MCF 10A (cell line): ENCODE results near the gene PATJ. TPM values are rescaled to one million over a fixed set of nuclear protein-coding genes. Genes with fewer than 3 reads are reported as not detected.

ENCODE experiments used
- BruUV-seq: library from RNA; stranded (reverse); fragments of 400-500 nt; replicated peaks from 2 replicates; lab custom pipeline; 2021; lab: Mats Ljungman, UMichigan
- CTCF ChIA-PET: fragments of 300-600 bp; sonication (Branson Sonifier 250); formaldehyde crosslinking; extraction: SDS; loops from one replicate; lab custom pipeline; 2021; ENCODE audit warnings: antibody characterized with exemption, inconsistent platforms; lab: Yijun Ruan, JAX
- POLR2A ChIA-PET: fragments of 300-600, 350-650 bp; sonication (Branson Sonifier 250); formaldehyde crosslinking; extraction: SDS; loops from one replicate; lab custom pipeline; 2020; ENCODE audit warnings: antibody characterized with exemption, inconsistent platforms; lab: Yijun Ruan, JAX
- DNase-seq: peaks from one replicate; pipeline ENCODE4 v3.0.0-alpha.2; 2018; ENCODE audit not compliant: unreplicated experiment
- H3K27ac Mint-ChIP-seq: one replicate; pipeline ENCODE4 v1.8.0; 2022; ENCODE audit warnings: mild to moderate bottlenecking, low read depth, mixed read lengths; ENCODE audit not compliant: unreplicated experiment
- H3K27me3 Mint-ChIP-seq: one replicate; pipeline ENCODE4 v1.8.0; 2022; ENCODE audit warnings: mixed read lengths; ENCODE audit not compliant: insufficient read depth, unreplicated experiment
- H3K36me3 Mint-ChIP-seq: one replicate; pipeline ENCODE4 v1.8.0; 2022; ENCODE audit warnings: mild to moderate bottlenecking, moderate library complexity, mixed read lengths; ENCODE audit not compliant: insufficient read depth, unreplicated experiment
- H3K4me1 Mint-ChIP-seq: one replicate; pipeline ENCODE4 v1.8.0; 2022; ENCODE audit warnings: mixed read lengths; ENCODE audit not compliant: insufficient read depth, unreplicated experiment
- H3K4me3 Mint-ChIP-seq: one replicate; pipeline ENCODE4 v1.8.0; 2022; ENCODE audit warnings: mild to moderate bottlenecking, moderate library complexity, mixed read lengths; ENCODE audit not compliant: unreplicated experiment
- H3K9me3 Mint-ChIP-seq: one replicate; pipeline ENCODE4 v1.8.0; 2022; ENCODE audit warnings: mixed read lengths; ENCODE audit not compliant: unreplicated experiment
- CTCF ChIP-seq: fragments of 200-600 bp; IDR thresholded peaks from one replicate; pipeline ENCODE4 v1.8.0; 2022; ENCODE audit warnings: antibody characterized with exemption, mild to moderate bottlenecking; ENCODE audit not compliant: unreplicated experiment
- intact Hi-C: fragments of 100-400 bp; cut with micrococcal nuclease; formaldehyde crosslinking; loops from 2 replicates; pipeline ENCODE4 v1.14.1; 2022
- total RNA-seq: library from RNA; stranded (reverse); gene quantifications from 2 replicates; pipeline ENCODE4 v1.2.3, GENCODE V29; 2022

PATJ gene
- total RNA-seq, 1 experiment from 2014 or later = 28.7 TPM

DNA sequence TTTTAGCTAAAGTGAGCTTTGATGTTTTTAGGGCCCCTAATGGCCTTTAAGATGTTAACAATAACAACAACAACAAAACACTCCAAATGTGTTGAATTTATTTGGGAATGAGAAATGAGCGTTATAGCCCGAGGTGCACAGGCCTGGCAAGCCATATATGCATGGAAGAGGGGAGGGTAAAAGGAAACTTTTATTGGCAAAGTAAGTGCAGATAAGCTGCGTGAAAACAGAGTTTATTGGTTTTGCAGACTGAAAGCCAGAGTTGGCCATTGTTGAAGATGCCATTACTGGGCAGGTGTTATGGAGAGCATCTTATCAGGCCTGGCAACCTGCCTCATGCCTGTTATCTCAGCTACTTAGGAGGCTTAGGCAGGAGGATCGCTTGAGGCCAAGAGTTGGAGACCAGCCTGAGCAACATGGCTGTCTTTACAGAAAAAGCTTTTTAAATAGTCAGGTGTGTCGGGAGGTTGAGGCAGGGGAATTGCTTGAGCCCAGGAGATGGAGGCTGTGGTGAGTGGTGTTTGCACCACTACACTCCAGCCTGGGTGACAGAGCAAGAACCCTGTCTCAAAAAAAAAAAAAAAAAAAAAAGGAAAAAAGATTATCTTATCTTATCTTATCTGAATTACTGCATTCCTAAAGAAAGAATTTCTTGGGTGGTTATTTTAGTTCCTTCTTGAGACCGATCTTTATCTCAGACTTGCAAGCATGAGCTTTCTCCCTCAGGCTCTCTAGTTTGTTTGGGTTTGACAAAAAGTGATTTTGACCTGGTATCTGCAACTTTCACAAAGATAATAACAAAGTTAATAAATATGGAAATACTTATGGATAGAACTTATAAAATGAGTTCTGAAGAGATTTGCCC lies 1.7 kb downstream of the PATJ start:
- Mint-ChIP-seq H3K27ac (peak overlapping the region; percentile 75), H3K4me1 (peaks cover 29% of the 10 kb centered on the region), H3K27me3 (no peaks in the 10 kb centered on the region), H3K9me3 (no peaks in the 10 kb centered on the region), H3K4me3 (peak overlapping the region; percentile 82), H3K36me3 (peaks cover 18% of the 10 kb centered on the region)
- TF ChIP-seq CTCF = no peak
- POLR2A ChIA-PET = interaction anchor here (0.6 to 2.7 kb wide), 8 partner anchors 10 to 263 kb away, joined by 3 to 19 read pairs (median 4); partner anchors contain the start of gene TM2D1
- CTCF ChIA-PET = interaction anchor here (0.6 to 1.1 kb wide), 6 partner anchors 23 to 805 kb away, joined by 3 to 5 read pairs (median 4); no protein-coding TSS in a partner anchor
- intact Hi-C loops = loop anchor here (5.0 kb wide), 2 partner anchors 98 to 272 kb away; no protein-coding TSS in a partner anchor
- DNase-seq = no peak
- no TSS peak for BruUV-seq

- H3K27ac Mint-ChIP-seq = peak overlapping the region; percentile 46
- BruUV-seq = no TSS peak
- H3K27me3 Mint-ChIP-seq = no peaks in the 10 kb centered on the region
- no peak overlapping the region for H3K4me3 Mint-ChIP-seq
- peaks cover 33% of the 10 kb centered on the region for H3K36me3 Mint-ChIP-seq
- no peaks in the 10 kb centered on the region for H3K9me3 Mint-ChIP-seq
- TF ChIP-seq CTCF = no peak
- intact Hi-C loops = no loop called here
- CTCF ChIA-PET = interaction anchor here (0.6 to 0.8 kb wide), 3 partner anchors 23 to 245 kb away, joined by 3 to 5 read pairs (median 3); no protein-coding TSS in a partner anchor
- POLR2A ChIA-PET = no interaction called here
- DNase-seq = no peak
- peaks cover 24% of the 10 kb centered on the region for H3K4me1 Mint-ChIP-seq
Observed at GRCh38 chr1:61746813-61747212, 4.5 kb downstream of the PATJ start.

- Mint-ChIP-seq H3K4me1 (peaks cover 19% of the 10 kb centered on the region), H3K9me3 (no peaks in the 10 kb centered on the region), H3K27me3 (no peaks in the 10 kb centered on the region), H3K27ac (no peak overlapping the region), H3K36me3 (peaks cover 29% of the 10 kb centered on the region), H3K4me3 (no peak overlapping the region)
- intact Hi-C loops = no loop called here
- BruUV-seq = no TSS peak
- DNase-seq = no peak
- POLR2A ChIA-PET = no interaction called here
- no peak for TF ChIP-seq CTCF
- CTCF ChIA-PET = interaction anchor here (0.6 kb wide), 1 partner anchor 18 kb away, joined by 3 read pairs; no protein-coding TSS in a partner anchor
Observed at GRCh38 chr1:61748566-61748965, 6.3 kb downstream of the PATJ start.

GRCh38 chr1:61749574-61749973 lies 7.3 kb downstream of the PATJ start:
- ChIA-PET POLR2A (interaction anchor here (1.4 kb wide), 1 partner anchor 24 kb away, joined by 6 read pairs; the partner anchor contains the start of gene TM2D1), CTCF (no interaction called here)
- H3K9me3 Mint-ChIP-seq = no peaks in the 10 kb centered on the region
- no peaks in the 10 kb centered on the region for H3K27me3 Mint-ChIP-seq
- TF ChIP-seq CTCF = no peak
- no peak overlapping the region for H3K27ac Mint-ChIP-seq
- intact Hi-C loops = no loop called here
- no TSS peak for BruUV-seq
- peaks cover 9% of the 10 kb centered on the region for H3K4me1 Mint-ChIP-seq
- peaks cover 29% of the 10 kb centered on the region for H3K36me3 Mint-ChIP-seq
- DNase-seq = no peak
- H3K4me3 Mint-ChIP-seq = no peak overlapping the region
